Type B pancreatic cell (in vitro differentiated cells): Measurements from ENCODE around the gene MAP7D1. TPM values are rescaled to one million over a fixed set of nuclear protein-coding genes. Genes with fewer than 3 reads are reported as not detected.

Experiments
- DNase-seq: peaks from one replicate; pipeline ENCODE4 v3.0.0; 2021; ENCODE audit warnings: mixed read lengths; ENCODE audit not compliant: unreplicated experiment; ENCODE audit errors: extremely low spot score
- H3K27ac Mint-ChIP-seq: 2 replicates; pipeline ENCODE4 v1.8.0; 2021; ENCODE audit warnings: mild to moderate bottlenecking, mixed read lengths
- H3K27me3 Mint-ChIP-seq: 2 replicates; pipeline ENCODE4 v1.8.0; 2021; ENCODE audit warnings: mixed read lengths
- H3K36me3 Mint-ChIP-seq: 2 replicates; pipeline ENCODE4 v1.8.0; 2021; ENCODE audit warnings: mixed read lengths
- H3K4me1 Mint-ChIP-seq: one replicate; pipeline ENCODE4 v1.8.0; 2021; ENCODE audit warnings: mixed read lengths; ENCODE audit not compliant: unreplicated experiment
- H3K4me3 Mint-ChIP-seq: 2 replicates; pipeline ENCODE4 v1.8.0; 2021; ENCODE audit warnings: mild to moderate bottlenecking, mixed read lengths
- H3K9me3 Mint-ChIP-seq: 2 replicates; pipeline ENCODE4 v1.8.0; 2021; ENCODE audit warnings: mixed read lengths
- CTCF ChIP-seq: fragments of 200-600 bp; sonication (generic); conservative IDR thresholded peaks from 2 replicates; pipeline ENCODE4 v1.5.0; 2021; ENCODE audit warnings: antibody characterized with exemption, mild to moderate bottlenecking
- total RNA-seq: library from RNA; stranded (reverse); gene quantifications from 2 replicates; pipeline ENCODE4 v1.2.1, GENCODE V29; 2021; ENCODE audit warnings: low replicate concordance

MAP7D1 gene
- total RNA-seq, 1 donor from 2014 or later = 112 TPM

GRCh38 chr1:36132029-36132428 lies 23.9 kb upstream of the MAP7D1 start:
- Mint-ChIP-seq H3K4me3 (no peak overlapping the region), H3K9me3 (no peaks in the 10 kb centered on the region), H3K4me1 (peaks cover 18% of the 10 kb centered on the region), H3K27me3 (no peaks in the 10 kb centered on the region), H3K36me3 (no peaks in the 10 kb centered on the region), H3K27ac (no peak overlapping the region)
- TF ChIP-seq CTCF = no peak
- no peak for DNase-seq

GRCh38 chr1:36133484-36133883 lies 22.5 kb upstream of the MAP7D1 start:
- H3K27ac Mint-ChIP-seq = no peak overlapping the region
- peaks cover 4% of the 10 kb centered on the region for H3K36me3 Mint-ChIP-seq
- H3K27me3 Mint-ChIP-seq = no peaks in the 10 kb centered on the region
- TF ChIP-seq CTCF = no peak
- DNase-seq = no peak
- no peak overlapping the region for H3K4me3 Mint-ChIP-seq
- H3K9me3 Mint-ChIP-seq = no peaks in the 10 kb centered on the region
- peaks cover 14% of the 10 kb centered on the region for H3K4me1 Mint-ChIP-seq

GRCh38 chr1:36134031-36134430 lies 21.9 kb upstream of the MAP7D1 start:
- peaks cover 14% of the 10 kb centered on the region for H3K4me1 Mint-ChIP-seq
- peaks cover 4% of the 10 kb centered on the region for H3K36me3 Mint-ChIP-seq
- H3K27me3 Mint-ChIP-seq = no peaks in the 10 kb centered on the region
- no peaks in the 10 kb centered on the region for H3K9me3 Mint-ChIP-seq
- no peak for DNase-seq
- H3K4me3 Mint-ChIP-seq = peak overlapping the region; percentile 13
- TF ChIP-seq CTCF = no peak
- peak overlapping the region; percentile 71 for H3K27ac Mint-ChIP-seq

GRCh38 chr1:36134505-36135329 lies 21.2 kb upstream of the MAP7D1 start:
- no peaks in the 10 kb centered on the region for H3K27me3 Mint-ChIP-seq
- H3K4me1 Mint-ChIP-seq = peaks cover 14% of the 10 kb centered on the region
- TF ChIP-seq CTCF = peak; percentile 89
- no peak for DNase-seq
- peak overlapping the region; percentile 71 for H3K27ac Mint-ChIP-seq
- no peaks in the 10 kb centered on the region for H3K9me3 Mint-ChIP-seq
- H3K4me3 Mint-ChIP-seq = peak overlapping the region; percentile 13
- H3K36me3 Mint-ChIP-seq = peaks cover 7% of the 10 kb centered on the region

- H3K36me3 Mint-ChIP-seq = peaks cover 7% of the 10 kb centered on the region
- no peak overlapping the region for H3K4me3 Mint-ChIP-seq
- H3K9me3 Mint-ChIP-seq = no peaks in the 10 kb centered on the region
- H3K27ac Mint-ChIP-seq = peak overlapping the region; percentile 71
- DNase-seq = no peak
- no peaks in the 10 kb centered on the region for H3K27me3 Mint-ChIP-seq
- no peak for TF ChIP-seq CTCF
- peaks cover 12% of the 10 kb centered on the region for H3K4me1 Mint-ChIP-seq
Observed at GRCh38 chr1:36135330-36135667, 20.7 kb upstream of the MAP7D1 start.
